ENCODE results near the gene DDB1.
A peak's percentile ranks its signal among the peaks of the same experiment; 100 is the strongest.

DDB1 gene

DNA sequence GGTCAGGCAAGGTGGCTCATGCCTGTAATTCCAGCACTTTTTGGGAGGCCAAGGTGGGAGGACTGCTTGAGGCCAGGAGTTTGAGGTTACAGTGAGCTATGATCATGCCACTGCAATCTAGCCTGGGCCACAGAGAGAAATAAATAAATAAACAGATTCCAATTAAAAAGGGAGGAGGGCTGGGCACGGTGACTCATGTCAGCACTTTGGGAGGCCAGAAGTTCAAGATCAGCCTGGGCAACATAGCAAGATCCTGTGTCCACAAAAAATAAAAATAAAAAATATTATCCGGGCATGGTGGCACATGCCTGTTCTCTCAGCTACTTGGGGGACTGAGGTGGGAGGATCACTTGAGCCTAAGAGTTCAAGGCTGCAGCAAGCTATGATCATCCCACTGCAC is 21.3 kb upstream of the DDB1 start:
- DNase-seq: no peak

DNA sequence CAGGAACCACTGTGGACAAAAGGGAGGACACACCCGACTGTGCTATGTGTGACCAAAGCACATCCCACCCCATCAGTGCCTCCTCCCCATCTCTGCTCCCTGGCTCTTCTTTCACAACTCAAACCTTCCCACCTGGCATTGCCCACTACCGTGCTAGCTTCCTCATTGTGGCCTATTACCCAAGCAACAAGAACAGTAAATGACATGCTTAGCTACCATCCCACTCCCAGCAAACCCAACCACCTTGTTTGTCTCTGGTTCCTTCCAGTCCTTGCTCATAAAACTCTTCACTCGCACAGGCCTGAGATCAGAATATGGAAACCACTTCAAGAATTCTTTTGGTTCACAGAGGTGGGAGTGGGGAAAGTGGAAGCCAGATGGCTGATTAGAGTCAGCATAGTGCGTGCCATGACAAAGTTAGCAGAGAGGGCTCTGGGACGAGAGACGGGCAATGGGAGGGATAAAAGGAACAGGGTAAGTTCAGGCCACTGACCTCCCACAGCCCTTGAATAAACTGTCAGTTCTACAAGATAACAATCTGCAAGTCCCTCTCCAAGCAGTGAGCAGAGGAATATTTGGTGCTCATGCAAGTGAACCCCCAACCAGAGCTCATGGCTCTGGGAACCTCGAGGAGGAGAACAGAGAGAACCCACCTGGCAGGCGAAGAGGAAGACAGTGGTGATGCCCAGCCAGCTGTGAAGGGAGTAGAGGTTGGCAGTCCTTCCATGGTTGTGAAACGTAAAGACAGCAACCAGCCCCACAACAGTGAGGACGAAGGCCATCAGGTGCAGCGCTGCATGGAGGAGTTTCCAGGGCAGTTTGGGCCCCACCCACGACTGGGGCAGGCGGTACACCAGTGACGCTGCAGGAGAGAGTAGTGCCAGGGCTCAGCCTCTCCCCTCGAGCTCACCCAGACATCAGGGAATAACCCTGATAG is 20.5 kb upstream of the DDB1 start:
- no peak for DNase-seq

DNA sequence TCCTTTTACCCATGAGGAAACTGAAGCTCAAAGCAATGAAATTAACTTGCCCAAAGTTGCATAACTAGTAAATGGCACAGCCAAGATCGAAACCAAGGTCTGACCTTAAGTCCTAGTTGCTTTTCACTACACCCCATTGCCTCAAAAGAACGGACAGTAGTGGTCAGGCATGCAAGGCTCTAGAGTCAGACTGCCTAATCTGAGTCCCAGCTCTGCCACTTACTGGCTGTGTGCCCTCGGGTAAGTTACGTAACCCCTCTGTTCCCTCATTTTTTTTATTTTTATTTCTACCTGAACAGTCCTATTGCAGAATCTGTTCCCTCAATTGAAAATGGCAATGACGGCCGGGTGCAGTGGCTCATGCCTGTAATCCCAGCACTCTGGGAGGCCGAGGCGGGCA is 19.1 kb upstream of the DDB1 start:
- DNase-seq: no peak

DNA sequence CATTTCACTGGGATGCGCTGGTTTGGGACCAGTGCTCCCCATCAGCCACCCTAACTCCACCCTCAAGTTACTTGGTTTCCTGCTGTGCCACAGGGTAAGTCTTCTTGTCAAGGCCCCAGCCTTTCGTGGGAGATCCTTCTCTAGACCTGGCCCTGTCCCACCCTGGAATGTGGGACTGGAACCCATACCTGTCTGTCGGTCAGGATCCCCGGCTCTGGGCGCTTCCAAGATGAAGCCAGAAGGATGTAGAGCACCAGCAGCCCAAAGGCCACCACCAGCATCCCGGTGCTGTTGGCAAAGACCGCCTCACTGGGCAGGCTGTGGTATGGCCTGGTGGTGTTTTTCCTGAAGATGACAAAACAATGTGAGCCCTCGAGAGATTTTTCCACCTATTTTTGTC is 17.9 kb upstream of the DDB1 start:
- no peak for DNase-seq

DNA sequence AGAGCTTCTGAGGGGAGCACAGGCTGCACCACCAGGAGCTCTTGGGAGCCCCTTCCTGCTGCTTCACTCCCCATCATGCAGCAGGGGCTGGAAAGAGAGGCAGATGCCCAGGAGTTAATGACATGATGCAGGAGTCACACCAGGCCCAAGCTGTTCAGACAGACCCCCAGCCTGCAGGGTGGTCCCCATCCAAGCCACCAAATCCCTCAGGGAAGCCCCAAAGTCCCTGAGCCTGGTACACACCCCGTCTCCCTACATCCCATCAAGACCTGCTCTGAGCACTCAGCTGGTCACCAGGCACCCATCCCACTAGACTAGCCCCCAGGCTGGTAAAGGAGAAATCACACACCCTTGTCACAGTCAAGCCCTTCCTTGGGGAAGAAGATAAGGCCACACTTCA is 17.4 kb upstream of the DDB1 start:
- DNase-seq: no peak

DNA sequence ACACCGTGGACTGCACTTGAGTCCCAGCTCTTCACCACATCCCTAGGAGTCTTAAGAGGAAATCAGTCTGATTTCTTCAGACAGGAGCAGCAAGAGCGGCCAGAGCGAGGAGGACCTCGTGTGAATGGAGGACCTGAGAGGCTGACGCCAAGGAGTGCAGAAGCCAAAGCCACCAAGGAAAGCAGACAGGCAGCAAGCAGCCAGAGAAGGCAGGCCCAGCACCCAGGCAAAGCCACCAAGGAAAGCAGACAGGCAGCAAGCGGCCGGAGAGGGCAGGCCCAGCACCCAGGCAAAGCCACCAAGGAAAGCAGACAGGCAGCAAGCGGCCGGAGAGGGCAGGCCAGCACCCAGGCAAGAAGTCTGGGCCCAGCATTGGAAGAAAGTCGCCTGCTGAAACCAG is 17.0 kb upstream of the DDB1 start:
- DNase-seq: no peak

DNA sequence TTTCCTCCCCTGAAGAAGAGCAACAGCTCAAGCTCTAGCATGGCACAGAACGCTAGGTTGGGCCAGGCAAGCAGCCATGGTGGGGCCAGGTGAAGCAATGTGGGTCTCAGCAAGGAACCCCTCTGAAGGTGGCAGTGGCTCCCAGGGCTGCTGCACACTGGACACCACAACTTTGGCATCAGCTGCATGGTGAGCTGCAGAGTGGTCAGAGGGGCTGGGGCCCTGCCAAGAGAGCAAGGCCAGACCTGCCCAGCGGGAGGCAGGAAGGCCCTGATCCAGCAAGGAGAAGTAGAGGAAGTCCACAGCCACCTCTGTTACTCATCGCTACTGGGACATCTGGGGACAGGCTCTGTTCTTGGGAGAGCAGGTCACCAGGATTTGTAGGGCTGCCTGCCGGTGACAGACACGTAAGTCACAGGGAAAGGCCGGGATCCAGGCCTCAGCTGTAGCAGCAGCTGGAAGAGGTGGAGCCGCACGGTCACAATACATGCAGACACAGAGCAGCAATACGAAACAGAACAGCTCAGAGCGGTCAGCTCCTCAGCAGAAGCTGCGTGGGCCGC is 16.4 kb upstream of the DDB1 start:
- no peak for DNase-seq

DNA sequence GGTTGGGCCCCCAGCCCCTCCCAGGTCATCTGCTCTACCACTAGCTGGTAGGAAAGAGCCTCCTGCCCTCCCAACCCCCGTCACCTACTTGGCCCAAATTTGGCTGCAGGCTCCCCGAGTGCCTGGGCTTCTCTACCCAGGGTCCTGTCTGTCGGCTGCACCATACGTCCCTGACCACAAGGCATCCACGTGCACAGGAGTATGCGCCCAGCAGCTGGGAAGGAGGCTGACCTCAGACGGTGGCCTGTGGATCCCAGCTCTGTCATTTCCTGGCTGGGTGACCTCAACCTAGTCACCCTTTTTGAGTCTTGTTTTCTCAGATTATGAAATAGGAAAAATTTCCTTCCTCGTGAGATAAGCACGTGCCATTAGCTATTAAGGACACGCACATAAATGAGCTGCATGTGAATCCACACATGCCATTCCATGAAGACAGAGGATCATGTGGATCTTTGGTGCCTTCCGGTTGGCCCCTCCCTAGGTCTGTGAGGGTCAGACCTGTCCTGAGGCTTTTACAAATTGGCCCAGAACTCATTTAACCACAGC is 15.1 kb upstream of the DDB1 start:
- DNase-seq: no peak

DNA sequence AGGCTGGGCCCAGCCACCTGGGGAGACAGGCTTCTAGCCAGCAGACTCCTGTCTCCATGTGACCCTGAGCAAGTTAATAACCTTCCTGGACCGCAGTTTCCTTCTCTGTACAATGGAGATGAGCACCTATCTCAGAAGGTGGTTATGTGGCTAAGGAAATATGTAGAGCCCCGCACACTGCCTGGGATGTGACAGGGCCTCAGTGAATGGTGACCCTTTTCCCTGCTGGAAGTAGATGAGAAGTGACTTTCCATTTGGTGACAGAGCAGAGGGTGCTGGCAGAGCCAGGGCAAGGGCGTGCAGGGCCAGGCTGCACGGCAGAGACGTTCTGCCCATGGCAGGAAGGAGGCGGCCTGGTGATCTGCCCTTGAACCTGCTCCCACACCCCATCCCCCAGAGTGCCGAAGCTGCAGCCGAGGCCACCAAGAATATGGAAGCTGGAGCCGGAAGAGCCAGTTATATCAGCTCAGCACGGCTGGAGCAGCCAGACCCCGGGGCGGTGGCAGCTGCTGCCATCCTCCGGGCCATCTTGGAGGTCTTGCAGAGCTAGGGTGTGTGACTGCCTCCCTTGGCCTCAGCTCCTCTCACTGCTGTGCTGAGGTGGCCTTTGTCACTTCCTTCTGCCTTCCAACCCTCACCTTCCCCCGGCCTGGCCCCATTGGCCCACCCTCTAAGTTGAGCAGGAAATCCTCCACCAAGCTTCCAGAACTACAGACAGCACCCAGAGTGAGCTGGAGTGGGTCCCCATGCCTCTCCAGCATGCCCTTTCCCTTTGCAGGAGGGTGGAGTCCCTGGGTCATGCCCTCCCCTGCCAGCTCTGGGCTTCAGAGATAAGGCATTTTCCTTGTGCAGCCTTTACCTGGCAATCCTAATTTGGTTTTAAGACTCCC is 13.3 kb upstream of the DDB1 start:
- DNase-seq: no peak

DNA sequence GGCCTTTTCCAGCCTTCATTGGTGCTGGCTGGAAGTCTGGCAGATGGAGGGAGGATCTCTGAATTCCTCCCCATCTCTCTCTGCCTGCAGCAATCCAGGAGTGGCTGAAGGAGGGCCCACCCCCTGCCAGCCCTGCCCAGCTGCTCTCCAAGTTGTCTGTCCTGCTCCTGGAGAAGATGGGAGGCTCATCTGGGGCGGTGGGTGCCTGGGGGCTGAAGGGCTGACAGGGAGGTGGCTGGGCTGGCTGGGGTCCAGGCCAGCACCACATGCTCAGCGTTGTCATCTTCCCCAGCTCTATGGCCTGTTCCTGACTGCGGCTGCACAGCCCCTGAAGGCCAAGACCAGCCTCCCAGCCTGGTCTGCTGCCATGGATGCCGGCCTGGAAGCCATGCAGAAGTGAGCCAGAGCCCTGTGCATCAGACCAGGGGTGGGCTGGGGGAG is 12.3 kb upstream of the DDB1 start:
- DNase-seq: no peak

DNA sequence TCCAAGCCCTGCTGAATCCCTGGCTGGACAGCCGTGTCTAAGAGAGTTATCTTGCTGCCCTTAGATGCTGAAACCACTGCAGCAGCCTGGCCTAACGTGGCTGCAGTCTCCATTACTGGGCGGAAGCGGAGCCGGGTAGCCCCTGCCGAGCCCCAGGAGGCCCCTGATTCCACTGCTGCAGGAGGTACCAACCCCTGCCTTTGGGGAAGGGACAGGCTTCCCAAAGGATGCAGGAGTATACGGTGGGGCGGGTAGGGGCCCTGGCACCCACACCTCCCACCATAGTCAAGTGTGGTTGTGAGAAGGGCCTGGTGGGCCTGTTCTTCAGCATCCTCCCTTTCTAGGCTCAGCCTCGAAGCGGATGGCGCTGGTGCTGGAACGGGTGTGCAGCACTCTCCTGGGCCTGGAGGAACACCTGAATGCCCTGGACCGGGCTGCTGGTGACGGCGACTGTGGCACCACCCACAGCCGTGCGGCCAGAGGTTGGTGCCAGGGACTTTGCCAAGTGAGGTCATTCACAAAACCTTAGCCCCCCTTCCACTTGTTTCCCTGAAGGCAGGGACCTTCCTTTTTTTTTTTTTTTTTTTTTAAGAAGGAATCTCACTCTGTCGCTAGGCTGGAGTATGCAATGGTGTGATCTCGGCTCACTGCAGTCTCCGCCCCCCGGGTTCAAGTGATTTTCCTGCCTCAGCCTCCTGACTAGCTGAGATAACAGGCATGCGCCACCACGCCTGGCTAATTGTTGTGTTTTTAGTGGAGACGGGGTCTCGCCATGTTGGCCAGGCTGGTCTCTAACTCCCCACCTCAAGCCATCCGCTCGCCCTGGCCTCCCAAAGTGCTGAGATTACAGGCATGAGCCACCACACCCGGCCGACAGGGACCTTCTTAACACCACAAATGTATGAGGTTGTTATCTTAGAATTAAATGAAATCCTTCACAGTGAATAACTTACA is 11.2 kb upstream of the DDB1 start:
- no peak for DNase-seq

DNA sequence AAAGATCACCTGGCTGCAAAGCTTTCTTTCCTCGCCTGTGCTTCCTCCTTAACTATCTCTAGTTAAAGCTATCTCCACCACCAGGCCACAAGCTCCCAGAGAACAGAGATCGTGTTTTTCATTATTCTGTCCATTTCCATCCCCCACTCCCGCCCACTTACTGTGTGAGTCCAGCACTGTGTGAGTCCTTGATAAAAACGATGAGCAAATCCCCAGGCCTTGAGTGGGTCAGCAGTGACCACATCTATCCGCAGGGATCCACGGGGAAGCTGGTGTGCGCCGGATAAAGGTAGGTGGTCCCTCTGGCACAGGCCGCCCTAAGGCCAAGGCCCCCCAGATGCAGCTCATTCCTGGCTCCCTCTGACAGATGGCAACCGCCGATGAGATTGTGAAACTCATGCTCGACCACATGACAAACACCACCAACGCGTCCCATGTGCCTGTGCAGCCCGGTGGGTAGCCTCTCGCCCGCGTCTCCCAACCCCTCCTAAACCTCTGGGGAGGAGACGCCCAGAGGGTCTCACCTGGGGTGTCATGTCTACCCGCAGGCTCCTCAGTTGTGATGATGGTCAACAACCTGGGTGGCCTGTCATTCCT is 9.4 kb upstream of the DDB1 start:
- no peak for DNase-seq

DNA sequence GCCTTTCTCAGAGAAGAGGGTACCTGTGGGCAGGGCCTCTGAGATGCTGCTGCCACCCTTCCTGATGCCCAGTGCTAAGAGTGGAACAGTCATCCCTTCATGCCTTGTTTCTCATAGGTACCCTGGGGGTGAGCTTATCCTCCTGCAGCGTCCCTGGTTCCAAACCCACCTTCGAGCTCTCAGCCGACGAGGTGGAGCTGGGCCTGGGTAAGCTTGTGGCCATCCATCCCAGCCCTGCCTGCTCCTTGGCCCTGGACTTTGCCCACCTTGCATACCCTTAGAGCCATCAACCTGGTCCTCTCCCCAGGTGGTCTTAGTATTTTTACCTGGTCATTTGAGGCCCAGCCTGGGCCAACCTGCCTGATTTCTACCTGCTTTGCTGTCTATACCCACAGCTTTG is 8.8 kb upstream of the DDB1 start:
- no peak for DNase-seq

DNA sequence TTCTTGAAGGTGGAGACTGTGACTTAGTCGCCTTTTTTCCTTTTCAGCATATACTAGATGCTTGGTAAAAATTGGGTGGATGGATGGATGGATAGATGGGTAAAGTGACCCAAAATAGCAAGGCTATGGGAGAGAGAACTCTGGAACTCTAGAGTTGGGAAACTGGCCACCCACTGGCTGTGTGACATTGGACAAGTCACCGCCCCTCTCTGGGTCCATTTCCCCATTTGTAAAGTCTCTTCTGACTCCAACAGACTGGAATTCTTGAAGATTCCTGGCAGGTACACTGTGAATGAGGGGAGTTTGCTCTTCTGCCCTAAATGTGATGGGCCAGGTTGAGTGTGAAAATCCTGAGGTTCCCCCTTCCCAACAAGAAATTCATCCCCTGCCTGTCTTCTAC is 8.1 kb upstream of the DDB1 start:
- DNase-seq: no peak

DNA sequence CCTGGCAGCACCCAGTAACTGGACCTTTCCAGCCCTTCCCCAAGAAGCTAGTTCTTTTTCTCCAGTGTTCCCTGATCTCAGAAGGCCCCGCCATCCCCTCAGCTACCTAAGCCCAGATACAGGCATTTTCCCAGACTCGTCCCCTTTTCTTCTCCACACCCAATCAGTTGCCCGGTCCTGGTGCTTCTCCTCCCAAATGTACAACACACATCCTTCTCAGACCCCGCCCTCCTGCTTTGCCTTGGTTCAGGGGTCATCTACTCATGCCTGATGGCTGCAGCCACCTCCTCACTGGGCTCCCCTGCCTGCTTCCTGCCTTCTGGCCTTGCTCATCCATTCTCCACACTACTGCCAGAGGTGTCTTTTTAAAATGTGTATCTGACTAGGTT is 6.6 kb upstream of the DDB1 start:
- DNase-seq: no peak

DNA sequence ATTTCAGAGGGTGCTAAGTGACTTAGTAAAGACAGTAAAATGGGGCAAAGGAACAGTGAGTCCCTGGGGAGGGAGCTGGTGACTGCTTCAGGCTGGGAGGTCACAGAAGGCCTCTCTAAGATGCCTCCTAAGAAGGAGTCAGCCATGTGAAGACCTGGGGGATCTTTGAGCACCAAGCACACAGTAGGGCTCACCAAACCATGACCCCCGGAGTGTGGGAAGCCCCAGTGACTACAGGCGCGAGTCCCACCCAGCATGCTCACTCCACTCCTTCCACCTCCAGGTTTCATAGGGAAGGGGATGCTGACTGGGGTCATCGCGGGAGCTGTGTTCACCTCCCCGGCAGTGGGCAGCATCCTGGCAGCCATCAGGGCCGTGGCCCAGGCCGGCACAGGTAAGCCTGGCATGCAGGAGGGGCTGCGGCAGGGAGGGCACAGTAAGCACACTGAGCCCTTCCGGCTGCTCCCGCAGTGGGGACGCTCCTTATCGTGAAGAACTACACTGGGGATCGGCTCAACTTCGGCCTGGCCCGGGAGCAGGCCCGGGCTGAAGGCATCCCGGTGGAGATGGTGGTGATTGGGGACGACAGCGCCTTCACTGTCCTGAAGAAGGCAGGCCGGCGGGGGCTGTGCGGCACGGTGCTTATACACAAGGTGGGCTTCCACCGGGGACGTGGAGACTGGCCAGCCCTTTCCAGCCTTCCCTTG is 6.0 kb upstream of the DDB1 start:
- DNase-seq: no peak

DNA sequence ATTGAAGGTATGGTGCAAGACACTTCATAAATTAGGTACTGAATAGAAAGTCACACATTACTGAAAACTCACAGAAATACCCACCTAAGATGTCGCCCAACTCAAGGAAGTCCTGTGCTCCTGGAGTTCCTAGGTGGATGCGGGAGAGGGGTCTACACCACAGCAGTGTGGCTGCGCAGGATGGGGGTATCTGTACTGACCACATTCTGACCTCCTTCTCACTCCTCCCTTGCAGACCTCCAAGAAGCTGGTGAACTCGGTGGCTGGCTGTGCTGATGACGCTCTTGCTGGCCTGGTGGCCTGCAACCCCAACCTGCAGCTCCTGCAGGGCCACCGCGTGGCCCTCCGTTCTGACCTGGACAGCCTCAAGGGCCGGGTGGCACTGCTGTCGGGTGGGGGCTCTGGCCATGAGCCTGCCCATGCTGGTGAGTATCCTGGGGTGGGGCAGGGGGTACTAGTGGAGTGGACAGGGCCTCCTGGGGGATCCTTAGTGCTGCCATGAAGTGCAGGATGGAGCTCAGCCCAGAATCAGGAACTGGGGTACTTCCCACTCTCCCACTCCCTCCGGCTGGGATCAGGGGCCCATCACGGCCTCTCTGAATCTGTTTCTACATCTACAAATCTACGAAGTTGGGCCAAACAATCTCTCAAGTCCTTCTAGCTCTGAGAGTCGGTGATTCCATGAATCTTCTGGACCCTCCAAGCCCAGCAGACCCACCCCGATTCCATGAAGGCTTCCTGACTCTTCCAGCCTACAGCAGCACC is 5.0 kb upstream of the DDB1 start:
- no peak for DNase-seq

DNA sequence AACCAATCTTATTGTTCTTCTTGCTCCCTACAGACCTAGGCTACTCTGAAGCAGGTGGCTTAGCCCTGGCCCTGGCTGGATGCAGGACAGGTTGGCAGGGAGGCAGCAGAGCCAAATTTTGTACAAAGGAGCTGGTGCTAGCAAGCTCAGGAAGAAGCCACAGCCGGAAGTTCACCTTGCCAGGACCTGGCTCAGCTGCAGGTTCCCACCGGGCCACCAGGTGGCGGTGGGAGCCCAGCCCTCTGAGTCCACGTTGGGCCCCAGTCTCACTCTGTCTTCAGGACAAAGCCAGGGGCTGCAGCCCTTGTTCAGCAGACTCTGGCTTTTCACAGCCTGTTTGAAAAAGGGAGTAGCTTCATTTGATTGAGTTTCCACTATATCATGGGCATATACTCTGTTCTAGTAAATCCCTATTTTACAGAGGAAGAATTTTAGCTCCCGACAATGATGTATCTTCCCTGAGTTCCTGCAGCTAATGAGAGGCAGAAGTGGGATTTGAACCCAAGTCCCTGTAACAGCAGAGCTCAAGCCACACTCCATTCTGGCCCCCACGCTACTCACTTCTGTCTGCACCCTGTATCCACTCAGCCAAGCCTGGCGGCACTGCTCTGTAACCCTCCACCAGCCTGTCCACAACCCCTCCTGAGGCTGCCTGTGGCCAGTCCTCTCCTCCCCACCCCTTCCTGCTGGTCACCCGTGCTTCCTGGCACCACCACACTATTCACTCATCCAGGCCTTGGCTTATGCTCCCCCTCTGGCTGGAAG is 3.4 kb upstream of the DDB1 start:
- peak; percentile 60 for DNase-seq

DNA sequence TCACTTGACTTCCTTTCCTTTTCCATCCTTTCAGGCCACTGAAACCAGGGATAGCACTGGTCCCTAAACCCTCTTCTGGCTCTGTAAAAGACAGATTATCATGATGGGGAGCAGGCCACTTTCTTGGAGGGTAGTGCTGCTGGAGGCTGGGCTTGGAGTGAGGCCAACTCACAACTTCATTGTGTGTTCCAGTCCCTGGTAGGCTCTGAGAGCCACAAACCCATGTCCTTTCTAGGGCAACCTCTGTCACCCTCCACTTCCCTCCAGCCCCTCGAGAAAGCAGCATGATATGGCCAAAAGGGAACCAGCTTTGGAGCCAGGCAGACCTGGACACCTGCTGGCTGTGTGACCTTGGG is 2.4 kb upstream of the DDB1 start:
- DNase-seq: no peak

All from DMS79 treated with DMSO at 0.1 percent for 48 hours (cell line).